KOPT-K1 (cell line): Measurements from ENCODE around the gene VSIG10L.

ENCODE experiments used
- H3K27ac ChIP-seq: fragments of 200-600 bp; sonication (generic); 2 replicates; pipeline ENCODE4 v1.5.1; 2016; ENCODE audit warnings: antibody characterized with exemption, mild to moderate bottlenecking, low read depth, low read length; ENCODE audit not compliant: poor library complexity, severe bottlenecking
- H3K36me3 ChIP-seq: fragments of 200-600 bp; sonication (generic); 2 replicates; pipeline ENCODE4 v1.5.1; 2017; ENCODE audit warnings: antibody characterized with exemption, mild to moderate bottlenecking, low read length, moderate library complexity; ENCODE audit not compliant: insufficient read depth
- H3K9me3 ChIP-seq: fragments of 200-600 bp; sonication (generic); 2 replicates; pipeline ENCODE4 v1.5.1; 2017; ENCODE audit warnings: antibody characterized with exemption, low read length, mild to moderate bottlenecking; ENCODE audit not compliant: insufficient read depth, poor library complexity, severe bottlenecking

Gene VSIG10L

DNA sequence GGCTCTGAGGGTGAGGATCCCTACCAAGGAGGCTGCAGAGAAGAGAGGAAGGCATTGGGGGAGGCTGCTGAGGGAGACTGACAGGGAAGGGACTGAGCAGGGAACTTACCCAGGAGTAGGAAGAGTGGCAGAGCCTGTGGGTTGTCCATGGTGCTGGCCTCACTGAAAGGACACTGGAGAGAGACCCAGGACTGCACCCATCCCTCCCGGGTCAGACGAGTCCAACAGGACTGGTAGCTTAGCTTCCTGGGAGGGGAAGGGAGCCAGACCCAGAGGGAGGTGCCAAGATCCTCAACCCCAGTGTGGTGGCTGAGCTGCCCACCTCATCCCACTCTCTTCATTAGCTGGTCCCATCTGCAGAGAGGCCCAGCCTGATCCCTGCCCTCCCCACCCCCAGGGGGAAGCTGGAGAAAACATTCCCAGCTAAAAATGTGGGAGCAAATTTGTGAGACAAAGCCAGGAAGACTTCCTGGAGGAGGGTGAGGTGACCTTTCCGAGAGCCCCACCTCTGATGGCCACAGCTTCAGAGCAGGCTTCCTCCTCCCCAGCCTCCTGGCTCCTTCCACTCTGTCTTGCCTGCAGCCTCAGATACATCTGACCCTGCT is at the start of gene VSIG10L:
Gene VSIG10L (minus strand): TSS at position 164 of the 605 bp plus-strand sequence. CDS start 15 bp downstream, at position 149.
- H3K36me3 ChIP-seq, result peaks cover 22% of the 10 kb centered on the region; the same call in 1 of the 2 replicates
- H3K9me3 ChIP-seq, result no peaks in the 10 kb centered on the region
- H3K27ac ChIP-seq, result no peak within 1 kb of the TSS

DNA sequence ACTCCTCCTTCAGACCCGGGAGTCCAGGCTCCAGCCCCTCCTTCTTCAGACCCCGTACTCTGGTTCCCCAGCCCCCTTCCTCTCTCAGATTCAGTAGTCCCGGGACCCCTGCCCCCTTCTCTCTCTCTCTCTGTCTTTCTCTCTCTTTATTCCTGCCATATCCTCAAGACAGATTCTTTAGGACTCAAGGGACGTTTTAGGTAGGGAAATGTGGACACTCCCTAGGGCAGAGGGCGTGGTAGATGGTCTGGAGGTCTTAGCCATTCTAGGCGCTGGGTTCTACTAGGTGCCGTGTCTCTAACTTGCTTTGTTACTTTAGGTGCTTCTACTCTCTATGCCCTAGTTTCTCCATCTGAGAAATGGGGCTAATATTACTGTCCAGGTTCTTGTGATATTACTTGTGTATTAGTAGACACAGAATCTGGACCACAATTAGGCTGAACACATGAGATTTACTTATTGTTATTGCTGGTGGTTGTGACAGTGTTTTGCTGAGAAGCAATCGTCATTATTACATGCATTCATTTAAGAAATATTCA is 49.2 kb upstream of the VSIG10L start:
- Histone ChIP-seq H3K27ac (no peak overlapping the region), H3K9me3 (no peaks in the 10 kb centered on the region), H3K36me3 (no peaks in the 10 kb centered on the region)

DNA sequence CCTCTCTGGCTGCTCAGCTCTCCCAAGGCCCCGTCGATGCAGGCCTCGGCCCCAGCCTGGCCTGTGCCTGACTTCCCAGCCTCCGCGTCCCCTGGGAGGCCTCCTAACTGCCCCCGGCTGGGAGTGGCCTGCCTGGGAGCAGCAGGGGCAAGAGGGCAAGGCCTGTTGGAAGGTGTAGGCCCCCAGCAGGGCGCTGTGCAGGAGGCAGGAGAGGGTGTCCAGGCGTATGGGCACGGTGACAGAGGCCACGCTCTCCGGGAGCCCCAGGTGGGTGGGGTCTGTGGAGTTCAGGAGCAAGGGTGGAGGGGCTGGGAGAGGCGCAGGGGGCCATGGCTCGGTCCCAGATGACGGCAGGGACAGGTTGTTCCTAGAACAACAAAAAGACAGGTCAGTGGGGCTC is 47.2 kb upstream of the VSIG10L start:
- H3K36me3 ChIP-seq, result no peaks in the 10 kb centered on the region
- H3K9me3 ChIP-seq, result no peaks in the 10 kb centered on the region
- H3K27ac ChIP-seq, result no peak overlapping the region

DNA sequence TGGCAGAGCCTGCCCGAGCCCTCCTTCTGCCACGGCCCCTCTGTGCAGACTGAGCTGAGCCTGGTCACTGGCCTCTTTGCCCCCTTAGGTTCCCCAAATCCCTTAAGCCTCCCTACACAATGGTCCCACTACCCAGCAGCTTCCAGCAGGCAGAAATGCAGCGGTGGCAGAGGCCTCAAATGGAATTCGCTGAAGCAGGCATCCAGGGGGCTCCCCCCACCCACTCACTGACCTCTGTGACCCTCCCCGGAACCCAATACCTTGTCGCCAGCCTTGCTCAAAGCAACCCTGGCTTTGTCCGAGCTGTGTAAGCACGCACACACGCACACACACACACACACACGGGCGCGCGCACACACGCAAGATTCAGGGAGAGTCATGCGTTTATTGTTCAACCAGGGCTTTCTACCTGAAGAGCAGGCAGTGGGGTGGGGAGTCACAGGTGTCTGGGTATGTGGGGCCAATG is 46.0 kb upstream of the VSIG10L start, which contains the start of gene LIM2:
Gene LIM2 (minus strand): TSS at position 51 of the 466 bp plus-strand sequence. CDS start 531 bp downstream, outside the sequence.
- Histone ChIP-seq H3K9me3 (no peaks in the 10 kb centered on the region), H3K27ac (no peak within 1 kb of the TSS), H3K36me3 (no peaks in the 10 kb centered on the region)

DNA sequence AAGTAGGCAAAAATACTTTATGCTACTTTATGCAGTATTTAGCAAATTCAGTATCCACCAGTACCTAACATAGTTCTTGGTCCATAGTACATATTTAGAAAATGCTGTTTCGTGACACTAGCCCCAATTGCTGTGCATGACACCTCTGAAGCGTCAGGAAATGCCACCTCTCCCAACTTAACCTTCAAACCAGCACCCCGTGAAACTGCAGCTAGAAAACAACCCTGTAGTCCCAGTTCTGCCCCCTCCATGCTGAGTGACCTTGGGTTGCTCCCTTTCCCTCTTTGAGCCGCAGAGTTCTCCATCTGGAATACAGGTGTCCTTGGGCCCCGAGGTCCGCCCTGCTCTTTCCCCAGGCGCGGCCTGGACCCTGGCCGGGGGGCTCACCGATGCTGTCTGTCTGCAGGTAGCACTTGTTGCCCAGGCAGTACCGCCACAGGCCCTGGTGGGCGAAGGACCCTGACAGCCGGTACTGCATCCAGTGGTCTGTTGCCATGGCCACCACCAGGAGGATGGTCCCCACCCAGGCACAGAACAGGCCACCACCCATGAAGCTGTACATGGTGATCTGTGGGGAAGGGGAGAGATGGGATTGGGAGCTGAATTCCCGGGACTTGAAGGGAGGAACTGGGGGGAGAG is 45.1 kb upstream of the VSIG10L start:
- Histone ChIP-seq H3K9me3 (no peaks in the 10 kb centered on the region), H3K27ac (no peak overlapping the region)

DNA sequence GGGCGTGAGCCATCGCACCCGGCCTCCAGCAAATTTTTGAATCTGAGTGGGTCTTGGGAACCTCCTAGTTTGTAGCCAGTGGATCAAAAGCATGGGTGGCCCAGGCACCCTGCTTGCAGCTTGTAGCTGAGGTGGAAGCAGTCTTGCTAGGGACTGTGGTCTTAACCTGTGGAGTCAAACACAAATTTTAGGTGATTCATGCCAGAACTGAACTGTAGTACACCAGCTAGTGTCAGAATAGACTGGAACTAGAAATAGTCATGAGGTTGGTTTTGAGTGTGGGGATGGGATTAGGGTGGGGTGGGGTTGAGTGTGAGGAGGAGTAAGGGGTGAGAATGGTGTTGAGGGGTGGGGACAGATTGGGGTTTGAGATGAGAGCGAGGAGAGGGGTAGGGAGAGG is 40.1 kb upstream of the VSIG10L start:
- Histone ChIP-seq H3K9me3 (peaks cover 7% of the 10 kb centered on the region), H3K27ac (no peak overlapping the region), H3K36me3 (no peaks in the 10 kb centered on the region)

More for the DNA sequence above, 45.1 kb upstream of the VSIG10L start:
- H3K36me3 ChIP-seq, result no peaks in the 10 kb centered on the region

DNA sequence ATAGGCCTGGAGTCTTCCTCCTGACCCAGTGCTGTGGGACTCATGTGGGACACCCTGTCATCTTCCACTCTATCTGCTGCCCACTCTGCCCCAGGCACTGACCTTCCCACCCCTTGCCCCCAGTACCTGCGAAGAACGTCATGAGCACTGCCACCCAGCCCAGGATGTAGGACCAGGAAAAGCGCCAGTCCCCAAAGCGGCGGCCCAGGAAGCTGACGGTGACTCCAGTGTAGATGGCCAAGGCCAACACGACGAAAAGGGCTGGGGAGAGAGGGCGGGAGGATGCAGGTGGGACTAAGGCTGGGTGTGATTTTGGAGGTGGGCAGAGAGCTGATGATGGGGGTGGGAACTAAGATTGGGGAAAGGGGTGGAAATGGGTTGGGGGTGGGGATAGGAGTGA is 38.4 kb upstream of the VSIG10L start:
- H3K9me3 ChIP-seq, result peaks cover 7% of the 10 kb centered on the region
- no peaks in the 10 kb centered on the region for H3K36me3 ChIP-seq
- H3K27ac ChIP-seq, result no peak overlapping the region

DNA sequence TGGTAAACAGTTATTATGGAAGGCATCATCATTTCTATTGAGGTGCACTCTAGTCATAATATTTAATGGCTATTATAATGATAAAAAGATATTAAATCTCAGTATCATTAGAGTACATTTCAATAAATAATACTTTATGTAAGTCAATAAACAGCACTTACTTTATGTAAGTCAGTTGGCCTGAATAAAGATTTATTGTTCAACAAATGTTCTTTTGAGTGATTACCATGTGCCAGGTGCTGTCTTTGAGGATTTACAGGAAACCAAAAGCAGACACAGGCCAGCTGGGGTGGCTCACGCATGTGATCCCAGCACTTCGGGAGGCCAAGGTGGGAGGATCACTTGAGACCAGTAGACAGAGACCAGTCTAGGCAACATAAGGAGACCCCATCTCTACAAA is 35.5 kb upstream of the VSIG10L start:
- H3K27ac ChIP-seq, result no peak overlapping the region
- H3K9me3 ChIP-seq, result peaks cover 7% of the 10 kb centered on the region
- no peaks in the 10 kb centered on the region for H3K36me3 ChIP-seq

DNA sequence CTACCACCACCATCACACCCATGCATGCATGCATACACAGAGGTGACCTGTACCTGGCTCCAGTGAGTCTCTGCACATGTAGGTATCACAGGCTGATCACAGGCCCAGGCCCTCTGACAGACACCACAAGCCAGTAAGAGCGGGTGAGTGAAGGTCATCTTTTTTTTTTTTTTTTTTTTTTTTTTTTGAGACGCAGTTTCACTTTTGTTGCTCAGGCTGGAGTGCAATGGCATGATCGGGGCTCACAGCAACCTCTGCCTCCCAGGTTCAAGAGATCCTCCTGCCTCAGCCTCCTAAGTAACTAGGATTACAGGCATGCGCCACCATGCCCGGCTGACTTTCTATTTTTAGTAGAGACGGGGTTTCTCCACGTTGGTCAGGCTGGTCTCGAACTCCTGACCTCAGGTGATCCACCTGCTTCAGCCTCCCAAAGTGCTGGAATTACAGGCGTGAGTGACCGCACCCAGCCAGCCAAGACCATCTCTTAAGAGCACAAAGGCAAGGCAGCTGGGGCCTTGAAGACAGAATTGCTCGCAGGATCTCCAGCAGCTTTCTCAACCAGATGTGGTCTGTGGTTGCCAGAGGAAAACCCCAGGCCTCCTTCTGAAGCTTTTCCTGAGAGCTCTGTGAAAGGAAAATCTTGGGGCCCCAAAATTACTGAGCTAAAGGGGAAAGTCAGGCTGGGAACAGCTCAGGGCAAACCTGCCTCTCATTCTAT is 33.7 kb upstream of the VSIG10L start:
- peak overlapping the region; percentile 44 for H3K27ac ChIP-seq

DNA sequence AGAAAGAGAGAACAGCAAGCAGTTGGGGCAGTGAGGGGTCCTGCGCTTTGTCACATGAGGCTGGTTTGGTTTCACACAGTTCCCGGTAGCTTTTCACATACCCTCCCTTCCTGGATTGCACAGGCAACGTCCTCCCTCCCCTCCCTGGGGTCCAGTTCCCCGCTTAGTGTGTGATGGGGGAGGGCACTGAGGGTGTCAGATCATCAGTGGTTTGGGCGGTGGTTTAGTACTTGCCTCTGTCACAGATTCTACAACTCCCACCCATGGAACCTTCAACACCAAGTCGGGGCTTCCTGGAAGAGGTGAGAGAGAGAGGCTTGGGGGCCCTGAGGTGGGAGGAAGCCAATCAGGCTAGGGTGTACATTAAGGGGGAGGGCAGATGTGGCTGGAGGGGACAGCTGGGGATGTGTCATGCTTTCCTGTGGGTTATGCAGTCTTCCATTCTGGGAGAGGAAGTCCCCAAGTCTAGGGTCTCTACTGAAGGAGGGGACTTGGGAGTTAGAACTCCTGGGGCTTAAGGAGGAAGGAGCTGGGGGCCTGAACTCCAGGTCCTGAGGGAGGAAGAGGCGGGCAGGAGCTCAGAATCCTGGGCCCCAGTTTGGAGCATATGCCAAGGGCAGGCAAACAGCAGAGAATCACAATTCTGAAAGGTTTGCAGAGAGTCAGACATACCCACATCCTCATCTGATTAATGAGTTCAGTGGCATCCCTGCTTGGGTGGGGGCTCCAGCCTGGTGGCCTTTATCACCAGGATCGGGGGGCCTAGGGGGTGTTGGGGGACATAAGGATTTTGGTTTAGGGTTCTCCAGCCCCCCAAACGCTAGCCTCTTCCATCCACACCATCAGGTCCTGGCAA is 30.9 kb upstream of the VSIG10L start, which contains the start of gene NKG7:
Gene NKG7 (minus strand): TSS at position 6 of the 856 bp plus-strand sequence. CDS start 119 bp downstream, outside the sequence.
- peak within 1 kb of the TSS; percentile 94 for H3K27ac ChIP-seq
- no peaks in the 10 kb centered on the region for H3K36me3 ChIP-seq
- H3K9me3 ChIP-seq, result no peaks in the 10 kb centered on the region

More for the DNA sequence above, 33.7 kb upstream of the VSIG10L start:
- no peaks in the 10 kb centered on the region for H3K36me3 ChIP-seq
- no peaks in the 10 kb centered on the region for H3K9me3 ChIP-seq

DNA sequence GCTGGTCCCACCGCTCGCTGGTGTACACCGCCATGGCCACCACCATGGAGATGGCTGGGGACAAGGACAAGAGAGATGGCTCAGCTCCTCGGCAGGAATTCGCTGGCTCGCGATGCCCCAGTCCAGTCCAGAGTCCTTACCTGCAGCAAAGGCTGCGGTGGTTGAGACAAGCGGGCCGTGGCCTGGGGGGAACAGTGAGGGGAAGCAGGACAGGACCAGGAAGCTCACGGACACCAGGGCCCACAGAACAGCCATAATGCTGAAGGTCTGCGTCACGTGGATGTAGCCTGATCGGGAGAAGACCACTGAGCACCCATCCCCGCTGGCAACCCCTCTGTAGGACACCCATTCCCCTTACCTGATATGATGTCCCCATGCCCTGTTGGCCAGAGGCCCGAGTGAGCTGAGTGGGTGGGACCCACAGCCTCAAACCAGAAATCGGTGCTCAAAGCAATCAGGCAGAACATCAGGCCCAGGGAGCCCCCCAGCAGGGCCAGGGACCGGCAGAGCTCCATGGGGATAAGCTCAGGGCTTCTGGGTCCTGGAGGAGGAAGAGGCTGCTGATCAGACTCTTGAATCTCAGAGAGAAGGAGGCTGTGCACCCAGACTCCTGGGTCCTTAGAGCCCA is 30.2 kb upstream of the VSIG10L start:
- Histone ChIP-seq H3K27ac (peak overlapping the region; percentile 94), H3K9me3 (no peaks in the 10 kb centered on the region), H3K36me3 (no peaks in the 10 kb centered on the region)

DNA sequence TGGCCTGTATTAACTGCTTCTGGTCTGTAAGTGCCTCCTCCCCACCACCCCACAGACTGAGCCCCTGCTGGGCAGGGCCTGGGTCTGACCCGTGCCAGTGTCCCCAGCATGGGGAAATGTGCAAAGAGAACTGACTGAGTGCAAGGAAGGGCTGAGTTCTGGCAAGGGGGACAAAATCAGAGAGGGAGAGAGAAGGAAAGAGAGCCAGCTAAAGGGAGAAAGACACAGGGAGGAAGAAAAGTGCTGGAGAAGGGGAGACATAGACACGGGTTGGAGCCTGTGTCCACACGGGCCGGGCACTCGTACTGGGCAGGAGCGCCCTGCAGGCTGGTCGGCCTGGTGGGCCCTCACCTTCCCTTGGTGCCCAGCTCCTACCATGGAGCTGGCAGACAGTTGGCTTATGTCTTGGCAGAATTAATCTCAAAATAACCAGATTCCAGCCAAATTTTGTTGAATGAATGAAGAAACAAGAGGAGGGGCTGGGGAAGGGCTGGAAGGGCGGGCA is 29.3 kb upstream of the VSIG10L start:
- Histone ChIP-seq H3K27ac (peak overlapping the region; percentile 94), H3K36me3 (no peaks in the 10 kb centered on the region), H3K9me3 (no peaks in the 10 kb centered on the region)

DNA sequence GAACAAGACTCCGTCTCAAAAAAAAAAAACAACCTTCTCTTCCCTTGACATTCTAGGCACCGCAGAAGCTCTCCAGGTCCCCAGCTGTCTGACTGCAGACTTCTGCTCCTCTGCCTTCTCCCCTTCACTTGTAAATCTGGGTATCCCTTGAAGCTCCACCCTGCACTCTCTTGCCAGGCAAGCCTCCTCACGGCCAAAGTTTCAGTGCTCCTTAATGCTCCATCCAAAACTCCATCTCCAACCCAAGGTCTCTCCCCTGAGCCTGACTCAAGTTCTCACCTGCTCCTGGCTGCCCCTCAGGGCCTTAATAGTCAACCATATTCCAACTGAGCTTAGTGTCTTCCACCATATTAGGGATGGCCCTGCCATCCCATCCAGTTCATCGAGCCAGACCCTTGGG is 28.3 kb upstream of the VSIG10L start:
- H3K9me3 ChIP-seq, result no peaks in the 10 kb centered on the region
- H3K36me3 ChIP-seq, result no peaks in the 10 kb centered on the region
- peak overlapping the region; percentile 94 for H3K27ac ChIP-seq
